ENCODE data around the gene DCLK1.
A peak's percentile ranks its signal among the peaks of the same experiment; 100 is the strongest.

DCLK1 gene

GRCh38 chr13:35729926-35730627, 401.1 kb downstream of the DCLK1 start:
- no peak for DNase-seq

GRCh38 chr13:35727881-35728280, 403.3 kb downstream of the DCLK1 start:
- DNase-seq: no peak

- no peak for DNase-seq
Observed at GRCh38 chr13:35724446-35724845, 406.7 kb downstream of the DCLK1 start.

GRCh38 chr13:35723821-35724220, 407.4 kb downstream of the DCLK1 start:
- no peak for DNase-seq

- DNase-seq: no peak
Observed at GRCh38 chr13:35723053-35723461, 408.1 kb downstream of the DCLK1 start.

GRCh38 chr13:35722458-35723052, 408.6 kb downstream of the DCLK1 start:
- DNase-seq: no peak

- DNase-seq: peak in 2 of 4 experiments; percentile 4 to 5
Observed at GRCh38 chr13:35720690-35721554, 410.3 kb downstream of the DCLK1 start.

GRCh38 chr13:35720290-35720689, 410.9 kb downstream of the DCLK1 start:
- no peak for DNase-seq

All from activated naive CD4-positive, alpha-beta T cell (primary cell).